GM12891 (cell line): ENCODE data around the gene METTL9.

Experiments
- PAX5 ChIP-seq: IDR thresholded peaks from 2 replicates; pipeline ENCODE4 v1.6.1; 2011; ENCODE audit warnings: low read length, moderate library complexity, mild to moderate bottlenecking; ENCODE audit not compliant: insufficient read depth, severe bottlenecking
- POLR2A ChIP-seq: IDR thresholded peaks from 2 replicates; pipeline ENCODE4 v1.6.1; 2011; ENCODE audit warnings: low read depth, low read length, control low read depth
- SPI1 ChIP-seq: IDR thresholded peaks from 2 replicates; pipeline ENCODE4 v1.6.1; 2011; ENCODE audit warnings: low read depth, low read length, control low read depth
- TAF1 ChIP-seq: IDR thresholded peaks from 2 replicates; pipeline ENCODE4 v1.6.1; 2011; ENCODE audit warnings: low read depth, low read length, control low read depth

- no peak for TF ChIP-seq SPI1
- no peak for TF ChIP-seq TAF1
- no peak for TF ChIP-seq POLR2A
- TF ChIP-seq PAX5 = no peak
These were observed 18.9 kb downstream of the METTL9 start for GRCh38 chr16:21618281-21618680.
